ENCODE measurements around the gene TNFRSF8.

Gene TNFRSF8

DNA sequence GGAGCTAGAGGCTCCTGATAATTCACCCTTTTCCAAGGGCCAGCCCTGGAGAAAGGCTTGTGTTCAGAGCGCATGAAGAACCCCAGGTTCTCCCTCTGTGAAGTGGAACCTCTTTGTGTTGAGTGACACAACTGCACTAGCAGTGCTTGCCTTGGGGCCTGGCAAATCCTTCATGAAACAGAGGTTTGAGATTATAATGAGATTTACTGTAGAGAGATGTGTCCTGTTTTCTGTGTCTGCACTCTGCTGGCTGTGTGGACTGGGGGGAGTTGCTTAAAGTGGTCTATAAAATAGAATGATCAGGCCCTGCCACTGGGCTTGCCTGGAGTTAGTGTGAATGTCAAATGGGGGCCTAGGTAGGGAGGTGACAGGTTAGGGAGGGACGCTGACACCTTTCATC is 92.2 kb downstream of the TNFRSF8 start:
- no peak for DNase-seq (ENCODE audit: low read depth, low spot score)

GRCh38 chr1:12157366-12158231 is 94.5 kb downstream of the TNFRSF8 start:
- no peak for DNase-seq (ENCODE audit: low read depth, low spot score)

GRCh38 chr1:12158357-12159092 is 95.4 kb downstream of the TNFRSF8 start:
- no peak for DNase-seq (ENCODE audit: low read depth, low spot score)

GRCh38 chr1:12159816-12160215 is 96.7 kb downstream of the TNFRSF8 start:
- no peak for DNase-seq (ENCODE audit: low read depth, low spot score)

- no peak for DNase-seq (ENCODE audit: low read depth, low spot score)
Measured at GRCh38 chr1:12161324-12161661, 98.2 kb downstream of the TNFRSF8 start.

- peak; percentile 77 for DNase-seq (ENCODE audit: low read depth, low spot score)
Measured at GRCh38 chr1:12161662-12162458, 98.8 kb downstream of the TNFRSF8 start.

DNA sequence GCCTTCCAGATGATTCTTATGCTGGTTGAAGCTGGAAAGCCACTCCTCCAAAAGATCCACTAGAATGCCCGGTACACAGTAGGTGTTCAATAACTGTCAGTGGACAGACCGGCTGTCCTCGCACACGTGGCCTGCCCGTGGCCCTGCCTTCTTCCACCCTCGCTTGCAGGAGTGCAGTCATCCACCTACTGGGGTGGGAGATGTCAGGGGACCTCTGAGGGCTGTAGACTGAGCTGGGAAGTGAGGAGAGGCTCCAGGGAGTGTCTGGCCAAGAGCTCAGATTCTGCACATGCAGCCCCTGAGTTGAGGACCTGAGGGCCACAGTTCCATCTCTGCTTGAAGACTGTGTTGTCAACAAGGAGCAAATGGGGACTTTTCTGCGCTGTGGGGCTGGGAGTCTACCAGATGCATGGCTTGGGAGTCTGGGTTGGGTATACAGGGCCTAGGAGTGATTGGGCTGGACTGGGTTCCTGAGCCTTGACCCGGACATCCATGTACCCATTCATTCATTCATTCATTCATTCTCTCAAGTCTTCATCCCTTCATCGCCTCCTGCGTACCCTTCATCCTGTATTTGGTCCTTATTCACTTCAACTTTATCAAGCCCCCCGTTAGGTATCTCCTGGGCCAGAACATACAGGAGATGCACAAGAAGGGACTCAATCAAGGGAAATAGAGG is 99.5 kb downstream of the TNFRSF8 start:
- no peak for DNase-seq (ENCODE audit: low read depth, low spot score)

- DNase-seq (ENCODE audit: low read depth, low spot score): no peak
Measured at GRCh38 chr1:12163210-12163609, 100.1 kb downstream of the TNFRSF8 start.

- DNase-seq (ENCODE audit: low read depth, low spot score): no peak
Measured at GRCh38 chr1:12164210-12164609, 101.1 kb downstream of the TNFRSF8 start.

GRCh38 chr1:12165342-12165741 is 102.2 kb downstream of the TNFRSF8 start:
- DNase-seq (ENCODE audit: low read depth, low spot score): no peak

DNA sequence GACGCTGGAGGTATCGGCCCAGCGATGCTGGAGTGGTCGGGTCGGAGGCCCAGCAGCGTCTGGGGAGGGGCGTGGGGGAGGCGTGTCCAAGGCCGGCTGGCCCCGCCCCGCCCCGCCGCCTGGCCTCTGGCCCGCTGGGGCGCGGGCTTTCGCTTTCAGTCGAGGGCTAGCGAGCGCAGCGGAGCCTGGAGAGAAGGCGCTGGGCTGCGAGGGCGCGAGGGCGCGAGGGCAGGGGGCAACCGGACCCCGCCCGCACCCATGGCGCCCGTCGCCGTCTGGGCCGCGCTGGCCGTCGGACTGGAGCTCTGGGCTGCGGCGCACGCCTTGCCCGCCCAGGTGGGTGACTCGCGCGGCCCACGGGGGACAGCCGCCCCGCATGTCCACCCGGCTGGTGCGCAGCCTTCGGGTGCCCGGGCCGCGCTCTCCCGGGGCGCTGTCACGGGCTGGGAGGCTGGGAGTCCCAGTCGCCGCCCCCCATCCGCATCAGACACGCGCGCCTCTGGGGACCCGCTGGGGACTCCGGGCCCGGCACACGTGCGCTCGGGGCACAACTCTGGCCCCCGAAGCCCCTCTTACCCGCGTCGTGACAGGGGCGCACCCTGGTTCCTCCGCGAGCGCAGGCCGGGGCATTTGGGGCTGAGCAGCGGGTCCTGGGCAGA is 103.9 kb downstream of the TNFRSF8 start, which contains the start of gene TNFRSF1B:
Gene TNFRSF1B, plus strand, starts transcription at position 158 of the 659 bp plus-strand sequence. Its CDS starts 101 bp downstream, at position 259.
- DNase-seq (ENCODE audit: low read depth, low spot score): peak; percentile 75

DNA sequence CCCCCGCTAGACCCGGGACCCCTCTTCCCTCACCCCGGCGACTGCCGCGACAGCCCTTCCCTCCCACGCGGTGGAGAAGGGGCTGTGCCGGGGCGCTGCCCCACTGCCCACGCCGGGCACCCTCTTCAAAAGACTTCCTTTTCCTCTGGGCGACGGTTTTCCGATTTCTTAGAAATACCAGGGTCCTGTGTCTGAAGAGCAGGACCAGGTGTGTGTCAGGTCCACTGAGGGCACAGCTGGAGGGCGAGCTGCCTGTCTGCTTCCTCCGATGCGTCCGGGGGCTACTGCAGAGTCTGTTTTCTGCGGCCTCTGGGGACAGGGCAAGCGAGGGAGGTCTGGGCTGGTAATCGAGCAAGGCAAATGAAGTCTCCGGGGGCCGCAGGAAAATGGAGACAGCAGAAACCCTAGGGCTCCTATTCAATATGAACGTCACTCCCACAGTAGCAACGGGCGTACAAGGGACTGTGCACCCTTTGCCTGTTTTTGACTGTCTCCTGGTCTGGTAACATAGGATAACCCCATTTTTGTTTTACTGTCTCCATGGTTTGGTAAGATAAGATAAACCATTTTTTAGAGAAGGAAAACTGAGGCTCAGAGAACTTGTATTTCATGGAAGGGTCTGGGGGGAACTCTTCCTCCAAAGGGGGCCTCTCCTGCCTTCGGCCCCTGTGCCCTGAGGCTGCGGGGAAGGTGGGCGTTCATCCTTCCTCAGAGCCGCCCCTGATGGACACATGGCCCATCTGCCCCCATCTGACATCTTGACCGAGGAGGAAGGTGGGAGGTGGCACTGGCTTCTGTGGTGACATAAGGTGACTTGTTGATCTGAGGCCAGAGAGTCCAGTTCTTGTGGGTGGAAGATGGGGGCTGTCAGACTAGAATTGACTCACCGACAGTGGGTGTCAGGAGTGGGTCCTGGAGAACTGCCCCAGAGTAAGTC is 104.7 kb downstream of the TNFRSF8 start:
- no peak for DNase-seq (ENCODE audit: low read depth, low spot score)

DNA sequence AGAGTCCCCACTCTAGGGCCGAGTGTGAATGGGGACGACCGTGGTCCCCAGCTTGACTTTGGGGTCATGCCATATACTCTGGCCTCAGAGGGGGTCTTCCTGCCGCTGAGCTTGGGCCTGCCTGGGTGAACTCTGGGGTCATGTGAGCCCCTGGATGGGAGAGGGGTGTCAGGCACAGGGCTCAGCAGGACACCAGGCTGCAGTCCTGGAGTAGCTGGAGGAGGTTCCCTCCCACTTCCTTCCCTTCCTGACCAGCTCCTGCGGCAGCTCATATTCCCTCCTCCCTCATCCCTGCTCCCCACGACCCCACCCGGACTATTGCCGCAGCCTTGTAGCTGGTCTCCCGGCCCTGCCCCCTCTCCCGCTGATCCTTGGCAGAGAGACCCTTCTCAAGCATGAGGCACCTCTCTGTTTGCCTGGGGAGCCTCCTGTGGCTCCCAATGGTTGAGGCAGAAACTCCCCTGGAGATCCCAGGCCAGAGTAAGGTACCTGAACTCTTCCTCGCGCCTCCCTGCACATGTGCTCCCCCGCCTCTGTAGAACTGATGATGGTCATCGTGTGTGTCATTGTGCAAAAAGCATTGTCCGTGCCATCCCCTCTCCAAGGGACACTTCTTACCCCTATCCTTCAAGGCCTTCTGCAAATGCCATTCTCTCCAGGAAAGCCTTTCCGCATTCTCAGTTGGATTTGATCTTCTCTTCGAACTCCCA is 105.5 kb downstream of the TNFRSF8 start:
- no peak for DNase-seq (ENCODE audit: low read depth, low spot score)

GRCh38 chr1:12169442-12170135 is 106.5 kb downstream of the TNFRSF8 start:
- no peak for DNase-seq (ENCODE audit: low read depth, low spot score)

DNA sequence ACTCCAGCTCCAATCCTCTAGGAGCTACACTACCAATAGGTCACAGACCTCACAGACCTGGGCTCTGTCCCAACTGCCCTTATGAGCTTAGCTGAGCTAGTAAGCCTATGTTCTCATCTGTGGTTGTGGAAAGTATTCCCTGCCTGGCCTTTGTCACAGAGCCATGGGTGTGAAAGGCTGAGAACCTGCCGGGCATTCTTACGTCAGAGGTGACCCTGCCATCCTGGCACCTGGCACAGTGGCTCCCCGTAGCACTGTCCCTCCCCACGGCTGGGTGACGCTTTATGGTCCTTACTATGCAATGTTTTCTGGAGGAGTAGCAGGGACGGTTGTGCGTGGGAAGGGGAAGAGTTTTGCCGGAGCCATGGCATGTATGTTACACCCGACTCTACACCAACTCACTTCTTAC is 107.2 kb downstream of the TNFRSF8 start:
- DNase-seq (ENCODE audit: low read depth, low spot score): no peak

DNA sequence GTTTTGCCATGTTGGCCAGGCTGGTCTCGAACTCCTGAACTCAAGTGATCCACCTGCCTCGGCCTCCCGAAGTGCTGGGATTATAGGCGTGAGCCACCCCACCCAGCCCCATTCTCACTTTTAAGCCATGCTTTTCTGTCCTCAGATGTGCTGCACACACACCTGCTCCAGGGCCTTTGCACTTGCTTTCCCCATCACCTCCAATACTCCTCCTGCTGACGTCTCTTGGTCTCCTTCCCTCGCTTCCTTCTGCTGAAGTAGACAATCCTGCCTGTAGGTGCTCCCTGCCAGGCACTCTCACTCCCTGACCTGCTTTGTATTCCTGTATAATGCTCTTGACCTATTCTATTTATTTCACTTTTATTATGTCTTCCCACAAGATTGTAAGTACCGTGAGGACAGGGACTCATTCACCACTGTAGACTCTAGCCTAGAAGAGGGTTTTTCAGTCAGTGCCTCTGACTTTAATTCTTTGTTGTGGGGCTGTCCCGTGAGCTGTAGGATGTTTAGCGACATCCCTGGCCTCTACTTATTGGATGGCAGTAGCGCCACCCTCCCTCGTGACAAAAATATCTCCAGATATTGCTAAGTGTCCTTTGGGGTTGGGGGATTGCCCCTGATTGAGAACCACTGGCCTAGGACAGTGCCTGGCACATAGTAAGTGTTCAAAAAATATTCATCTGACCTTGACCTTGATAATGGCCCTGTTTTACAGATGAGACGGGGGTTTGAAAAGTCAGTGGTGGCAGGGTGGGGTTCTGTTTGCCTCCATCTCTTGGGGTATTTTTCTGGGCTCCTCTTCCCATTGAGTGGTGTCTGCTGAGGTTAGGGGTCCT is 108.3 kb downstream of the TNFRSF8 start:
- no peak for DNase-seq (ENCODE audit: low read depth, low spot score)

DNA sequence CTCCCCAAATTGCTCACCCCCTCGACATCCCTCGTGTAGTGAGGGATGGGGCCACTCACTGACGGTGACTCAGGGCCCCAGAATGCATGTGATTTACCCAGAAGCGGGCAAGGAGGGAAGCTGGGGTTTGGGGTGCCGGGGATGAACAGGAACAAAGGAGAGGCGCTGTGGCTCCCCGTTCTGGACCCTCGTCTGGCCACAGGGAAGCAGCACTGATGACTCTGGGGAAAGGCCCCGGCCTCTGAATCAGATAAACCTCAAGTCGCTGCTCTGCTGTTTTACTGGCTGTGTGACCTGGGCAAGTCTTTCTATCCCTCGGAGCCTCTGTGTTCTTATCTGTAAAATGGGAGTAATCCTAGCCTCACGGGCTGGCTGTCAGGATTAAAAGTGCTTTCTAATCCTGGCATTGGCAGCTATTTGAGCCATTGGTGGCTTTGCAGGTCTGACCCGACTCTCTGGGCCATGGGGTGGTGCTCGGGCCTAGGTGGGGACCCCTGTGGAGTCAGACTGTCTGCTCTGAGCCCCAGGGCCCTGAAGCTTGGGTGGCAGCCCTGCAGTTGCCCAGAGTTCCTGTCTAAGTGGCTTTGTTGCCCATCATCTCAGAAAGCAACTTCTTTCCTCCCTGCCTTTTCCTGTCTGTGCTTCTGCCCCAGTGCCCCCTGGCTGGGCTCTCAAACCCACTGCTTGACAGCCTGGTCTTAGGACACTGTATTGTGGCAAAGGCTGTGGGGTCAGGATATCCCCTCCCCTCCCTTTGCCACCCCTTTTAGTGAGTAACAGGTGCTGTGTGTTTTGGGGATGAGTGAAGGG is 109.1 kb downstream of the TNFRSF8 start:
- DNase-seq (ENCODE audit: low read depth, low spot score): no peak
